Gastroesophageal sphincter (tissue), 4 donors: ENCODE measurements around the gene DLK1. TPM values are rescaled to one million over a fixed set of nuclear protein-coding genes. Genes with fewer than 3 reads are reported as not detected.

Source experiments
- ATAC-seq: fragments of 150-250 bp; one replicate; pipeline ENCODE4 v1.9.1; 2016; ENCODE audit warnings: mild to moderate bottlenecking, moderate library complexity
- H3K27ac ChIP-seq, 4 donors: fragments of 200-600 bp; sonication (generic) in 3 of 4; 1 replicate in 3 of 4; 2 replicates in 1 of 4; pipeline ENCODE4 v1.5.1; 2016 to 2019
- H3K27me3 ChIP-seq: fragments of 200-600 bp; sonication (generic); one replicate; pipeline ENCODE4 v1.5.1; 2019
- H3K36me3 ChIP-seq, 2 donors: fragments of 200-600 bp; sonication (generic); one replicate each; pipeline ENCODE4 v1.5.1; 2019; ENCODE audit warnings: control low read depth in 1 of 2
- H3K4me1 ChIP-seq, 3 donors: fragments of 200-600 bp; sonication (generic); 1 replicate in 2 of 3; 2 replicates in 1 of 3; pipeline ENCODE4 v1.5.1; 2016 to 2019; ENCODE audit warnings: control low read depth in 2 of 3
- H3K4me3 ChIP-seq, 2 donors: fragments of 200-600 bp; sonication (generic); one replicate each; pipeline ENCODE4 v1.5.1; 2019; ENCODE audit warnings: mild to moderate bottlenecking in 1 of 2, moderate library complexity in 1 of 2
- H3K9me3 ChIP-seq, 3 donors: fragments of 200-600 bp; sonication (generic); one replicate each; pipeline ENCODE4 v1.5.1; 2017 to 2019; ENCODE audit warnings: control low read depth in 2 of 3
- EP300 ChIP-seq: sonication (generic); formaldehyde crosslinking; IDR thresholded peaks from one replicate; pipeline ENCODE4 v1.6.1; 2017; ENCODE audit warnings: antibody characterized with exemption, mild to moderate bottlenecking
- POLR2A ChIP-seq, 2 donors: fragments of 450-650 bp; IDR thresholded peaks; one replicate each; pipeline ENCODE4 v1.6.1; 2017; ENCODE audit warnings: antibody characterized with exemption in 2 of 2, mild to moderate bottlenecking in 2 of 2, moderate library complexity in 1 of 2
- POLR2AphosphoS5 ChIP-seq: sonication (generic); formaldehyde crosslinking; IDR thresholded peaks from one replicate; pipeline ENCODE4 v1.6.1; 2017; ENCODE audit warnings: antibody characterized with exemption
- WGBS, 2 donors: methylation state at CpG; one replicate each; pipeline ENCODE4 v1.1.5; 2018; ENCODE audit warnings: low coverage in 1 of 2; 5-methylcytosine and 5-hydroxymethylcytosine counted together
- total RNA-seq, 4 donors: library from RNA; depleted of rRNA; stranded (reverse); fragments of >200 nt; gene quantifications; one replicate each; pipeline ENCODE4 v1.1.0, GENCODE V29; 2016
- TF ChIP-seq, protein P1 (sequence below), 4 experiments: fragments of 200-600 bp in 2 of 4; fragments of 450-650 bp in 2 of 4; sonication (generic) in 1 of 4; IDR thresholded peaks; one replicate each; pipeline ENCODE4 v1.5.1; 2017 to 2019; ENCODE audit warnings: antibody characterized with exemption in 4 of 4, mild to moderate bottlenecking in 2 of 4, moderate library complexity in 2 of 4

DLK1 gene
- total RNA-seq, 4 donors from 2014 or later, result not detected

GRCh38 chr14:100708425-100709288 is 18.0 kb upstream of the DLK1 start:
- WGBS, 2 donors, result 100% methylated on average over 1 of the region's 40 CpGs; no CpG with 5 or more reads in 1 of the 2 donors
- no peaks in the 10 kb centered on the region for H3K9me3 ChIP-seq
- peak overlapping the region in 1 of 2 donors; percentile 36 for H3K4me3 ChIP-seq
- no peaks in the 10 kb centered on the region for H3K36me3 ChIP-seq
- peaks cover 0 to 15% (median 7%) of the 10 kb centered on the region in 3 donors for H3K4me1 ChIP-seq
- peaks cover 64% of the 10 kb centered on the region for H3K27me3 ChIP-seq
- peak; percentile 38 for ATAC-seq
- TF ChIP-seq POLR2A (IDR thresholded peaks at IDR 0.05) (no peak), POLR2AphosphoS5 (peak; percentile 85), EP300 (no peak)
- TF ChIP-seq, protein P1, sequence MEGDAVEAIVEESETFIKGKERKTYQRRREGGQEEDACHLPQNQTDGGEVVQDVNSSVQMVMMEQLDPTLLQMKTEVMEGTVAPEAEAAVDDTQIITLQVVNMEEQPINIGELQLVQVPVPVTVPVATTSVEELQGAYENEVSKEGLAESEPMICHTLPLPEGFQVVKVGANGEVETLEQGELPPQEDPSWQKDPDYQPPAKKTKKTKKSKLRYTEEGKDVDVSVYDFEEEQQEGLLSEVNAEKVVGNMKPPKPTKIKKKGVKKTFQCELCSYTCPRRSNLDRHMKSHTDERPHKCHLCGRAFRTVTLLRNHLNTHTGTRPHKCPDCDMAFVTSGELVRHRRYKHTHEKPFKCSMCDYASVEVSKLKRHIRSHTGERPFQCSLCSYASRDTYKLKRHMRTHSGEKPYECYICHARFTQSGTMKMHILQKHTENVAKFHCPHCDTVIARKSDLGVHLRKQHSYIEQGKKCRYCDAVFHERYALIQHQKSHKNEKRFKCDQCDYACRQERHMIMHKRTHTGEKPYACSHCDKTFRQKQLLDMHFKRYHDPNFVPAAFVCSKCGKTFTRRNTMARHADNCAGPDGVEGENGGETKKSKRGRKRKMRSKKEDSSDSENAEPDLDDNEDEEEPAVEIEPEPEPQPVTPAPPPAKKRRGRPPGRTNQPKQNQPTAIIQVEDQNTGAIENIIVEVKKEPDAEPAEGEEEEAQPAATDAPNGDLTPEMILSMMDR (IDR thresholded peaks at IDR 0.05), result no peak
- peak overlapping the region in 2 of 4 donors; percentile 45 to 50 for H3K27ac ChIP-seq

DNA sequence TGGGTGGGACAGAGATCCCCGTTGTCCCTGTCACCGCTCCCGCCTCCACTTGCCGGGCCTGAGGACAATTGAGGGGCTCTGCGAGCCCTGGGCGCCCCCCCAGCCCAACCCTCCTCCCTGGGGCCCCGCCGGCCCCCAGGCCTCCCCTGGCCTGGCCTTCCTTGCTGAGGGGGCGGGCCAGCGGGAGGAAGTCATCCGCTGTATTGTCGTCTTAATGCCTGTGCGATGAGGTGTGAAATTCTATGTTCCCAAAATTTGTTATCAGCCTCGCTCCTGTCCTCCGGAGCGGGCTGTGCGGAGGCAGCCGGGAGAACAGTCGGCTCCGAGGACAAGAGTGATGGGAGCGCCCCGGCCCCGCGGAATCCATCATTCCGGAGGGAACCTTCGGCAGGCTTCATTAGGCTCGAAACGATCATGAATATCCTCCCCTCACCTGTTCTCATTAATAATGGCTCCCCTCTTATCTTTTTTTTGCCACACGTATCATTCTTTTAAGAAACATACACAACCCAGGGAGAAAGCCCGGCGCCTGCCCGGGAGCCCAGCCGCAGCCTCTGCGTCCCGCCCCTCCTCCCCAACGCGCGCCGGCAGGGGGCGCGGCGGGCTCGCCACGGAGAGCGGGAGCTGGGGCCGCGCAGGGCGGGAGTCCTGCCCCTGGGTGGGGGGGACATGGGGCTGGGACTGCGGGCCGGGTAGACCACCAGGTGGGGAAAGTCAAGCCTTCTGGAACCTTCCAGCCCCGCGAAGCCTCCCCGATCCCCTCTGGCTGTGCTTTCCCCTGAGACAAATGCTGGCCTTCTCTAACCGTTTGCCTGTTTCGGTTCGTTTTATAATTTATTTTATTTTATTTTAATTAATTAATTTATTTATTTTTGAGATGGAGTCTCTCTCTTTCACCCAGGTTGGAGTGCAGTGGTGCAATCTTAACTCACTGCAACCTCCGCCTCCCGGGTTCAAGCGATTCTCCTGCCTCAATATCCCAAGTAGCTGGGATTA is 17.1 kb upstream of the DLK1 start:
- 23 to 62% methylated on average over 3 to 26 of the region's 59 CpGs for WGBS, 2 donors
- Histone ChIP-seq H3K36me3 (no peaks in the 10 kb centered on the region), H3K4me1 (peaks cover 0 to 15% (median 7%) of the 10 kb centered on the region in 3 donors), H3K9me3 (no peaks in the 10 kb centered on the region), H3K27me3 (peaks cover 62% of the 10 kb centered on the region), H3K27ac (peak overlapping the region in 2 of 4 donors; percentile 45 to 50), H3K4me3 (peak overlapping the region in 1 of 2 donors; percentile 36)
- ATAC-seq, result peak; percentile 1
- TF ChIP-seq, protein P1 (IDR thresholded peaks at IDR 0.05), result peak in 3 of 4 experiments; percentile 46 to 85 (median 79)
- no peak for TF ChIP-seq POLR2AphosphoS5

DNA sequence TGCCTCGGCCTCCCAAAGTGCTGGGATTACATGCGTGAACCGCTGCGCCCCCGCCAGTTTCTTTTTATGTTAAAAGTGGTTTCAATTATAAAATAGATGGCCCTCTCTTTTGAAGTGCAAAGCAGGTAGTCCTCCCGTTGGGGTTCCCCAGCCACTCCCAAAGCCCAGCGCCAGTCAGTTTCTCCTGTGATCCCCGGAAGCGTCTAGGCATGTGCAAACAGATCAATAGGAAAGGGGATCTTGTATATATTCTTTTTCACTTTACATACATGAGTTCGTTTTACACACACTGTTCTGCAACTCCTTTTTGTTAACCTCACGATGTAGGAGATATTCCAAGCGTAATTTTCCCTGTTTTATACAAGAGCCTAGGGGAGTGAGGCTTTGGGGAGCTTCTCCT is 16.3 kb upstream of the DLK1 start:
- TF ChIP-seq POLR2AphosphoS5 (no peak), POLR2A (IDR thresholded peaks at IDR 0.05) (no peak), EP300 (no peak)
- TF ChIP-seq, protein P1 (IDR thresholded peaks at IDR 0.05), result no peak
- 86 to 94% methylated on average over 9 to 12 of the region's 12 CpGs for WGBS, 2 donors
- ATAC-seq, result no peak
- peaks cover 0 to 15% (median 7%) of the 10 kb centered on the region in 3 donors for H3K4me1 ChIP-seq
- no peak overlapping the region for H3K4me3 ChIP-seq
- H3K36me3 ChIP-seq, result no peaks in the 10 kb centered on the region
- peaks cover 54% of the 10 kb centered on the region for H3K27me3 ChIP-seq
- no peak overlapping the region for H3K27ac ChIP-seq
- H3K9me3 ChIP-seq, result no peaks in the 10 kb centered on the region

- ATAC-seq, result no peak
- 85 to 89% methylated on average over 8 to 9 of the region's 18 CpGs for WGBS, 2 donors
Measured at GRCh38 chr14:100710826-100711462, 15.7 kb upstream of the DLK1 start.

More at GRCh38 chr14:100710826-100711462, 15.7 kb upstream of the DLK1 start:
- peaks cover 52% of the 10 kb centered on the region for H3K27me3 ChIP-seq
- H3K4me1 ChIP-seq, result peaks cover 0 to 15% (median 7%) of the 10 kb centered on the region in 3 donors
- no peak overlapping the region for H3K27ac ChIP-seq
- TF ChIP-seq POLR2AphosphoS5, result no peak
- no peaks in the 10 kb centered on the region for H3K36me3 ChIP-seq
- no peak overlapping the region for H3K4me3 ChIP-seq
- H3K9me3 ChIP-seq, result peaks cover 0 to 2% (median 0%) of the 10 kb centered on the region in 3 donors
